Kidney epithelial cell (primary cell): ENCODE data around the gene GALE. TPM values are rescaled to one million over a fixed set of nuclear protein-coding genes. Genes with fewer than 3 reads are reported as not detected.

Source experiments
- DNase-seq: peaks from one replicate; pipeline ENCODE4 v3.0.0-alpha.2; 2010; ENCODE audit warnings: low read depth
- H3K27me3 ChIP-seq: 2 replicates; pipeline ENCODE4 v1.6.0; 2011; ENCODE audit warnings: low read length; ENCODE audit not compliant: control insufficient read depth, insufficient read depth
- H3K36me3 ChIP-seq: 2 replicates; pipeline ENCODE4 v1.5.1; 2011; ENCODE audit warnings: low read length; ENCODE audit not compliant: control insufficient read depth, insufficient read depth
- H3K4me3 ChIP-seq: 2 replicates; pipeline ENCODE4 v1.5.1; 2011; ENCODE audit warnings: low read depth, mild to moderate bottlenecking, control low read depth, low read length
- CTCF ChIP-seq: IDR thresholded peaks from 2 replicates; pipeline ENCODE4 v1.5.1; 2011; ENCODE audit warnings: mild to moderate bottlenecking, moderate library complexity, low read length, control low read depth, inconsistent platforms; ENCODE audit not compliant: insufficient read depth, poor library complexity, severe bottlenecking
- total RNA-seq: library from RNA; depleted of rRNA; stranded (reverse); fragments of >200 nt; gene quantifications from 2 replicates; pipeline ENCODE4 v1.2.3, GENCODE V29; 2015

GALE gene
- total RNA-seq, 1 donor from 2014 or later = 158 TPM

DNA sequence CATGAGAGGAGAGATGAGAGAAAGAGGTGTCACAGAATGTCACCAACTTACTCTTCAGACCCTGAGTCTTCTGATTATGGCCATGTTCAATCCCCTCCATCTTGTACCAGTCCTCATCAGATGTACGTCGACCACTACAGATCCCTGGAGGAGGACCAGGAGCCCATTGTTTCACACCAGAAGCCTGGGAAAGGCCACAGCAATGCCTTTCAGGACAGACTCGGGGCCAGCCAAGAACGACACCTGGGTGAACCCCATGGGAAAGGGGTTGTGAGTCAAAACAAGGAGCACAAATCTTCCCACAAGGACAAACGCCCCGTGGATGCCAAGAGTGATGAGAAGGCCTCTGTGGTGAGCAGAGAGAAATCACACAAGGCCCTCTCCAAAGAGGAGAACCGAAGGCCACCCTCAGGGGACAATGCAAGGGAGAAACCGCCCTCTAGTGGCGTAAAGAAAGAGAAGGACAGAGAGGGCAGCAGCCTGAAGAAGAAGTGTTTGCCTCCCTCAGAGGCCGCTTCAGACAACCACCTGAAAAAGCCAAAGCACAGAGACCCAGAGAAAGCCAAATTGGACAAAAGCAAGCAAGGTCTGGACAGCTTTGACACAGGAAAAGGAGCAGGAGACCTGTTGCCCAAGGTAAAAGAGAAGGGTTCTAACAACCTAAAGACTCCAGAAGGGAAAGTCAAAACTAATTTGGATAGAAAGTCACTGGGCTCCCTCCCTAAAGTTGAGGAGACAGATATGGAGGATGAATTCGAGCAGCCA is 49.3 kb downstream of the GALE start:
- peak; percentile 77 for TF ChIP-seq CTCF
- Histone ChIP-seq H3K27me3 (no peaks in the 10 kb centered on the region), H3K4me3 (no peak overlapping the region), H3K36me3 (no peaks in the 10 kb centered on the region)
- no peak for DNase-seq

GRCh38 chr1:23748016-23748415 is 52.5 kb downstream of the GALE start:
- Histone ChIP-seq H3K36me3 (no peaks in the 10 kb centered on the region), H3K27me3 (no peaks in the 10 kb centered on the region), H3K4me3 (no peak overlapping the region)
- no peak for DNase-seq
- TF ChIP-seq CTCF = no peak

Other genes with a start within 250 kb of the GALE start
- gene ID3, start 241.3 kb downstream of the GALE start, total RNA-seq = 76.6 and 77.5 TPM in 2 replicates
- gene RPL11, start 108.9 kb downstream of the GALE start, total RNA-seq = 932 and 942 TPM in 2 replicates
- gene ELOA, start 57.3 kb downstream of the GALE start, total RNA-seq = 51.8 and 56.7 TPM in 2 replicates
- 33.6 and 37.6 TPM in 2 replicates for gene PITHD1, start 22.3 kb downstream of the GALE start, total RNA-seq
- gene LYPLA2, start 9.6 kb downstream of the GALE start, total RNA-seq = 163 and 235 TPM in 2 replicates
- 52.4 and 65.6 TPM in 2 replicates for gene HMGCL, start 24.7 kb upstream of the GALE start, total RNA-seq
- gene FUCA1, start 67.5 kb upstream of the GALE start, total RNA-seq = 37.6 and 40.7 TPM in 2 replicates
- not detected in 2 replicates for gene CNR2, start 112.6 kb upstream of the GALE start, total RNA-seq
- 95.9 and 102 TPM in 2 replicates for gene PNRC2, start 159.1 kb upstream of the GALE start, total RNA-seq
- 74.3 and 83.7 TPM in 2 replicates for gene SRSF10, start 179.6 kb upstream of the GALE start, total RNA-seq